GM21360 (cell line): ENCODE data around the gene MACROD1.

ENCODE experiments used
- ATAC-seq: cut with Tn5 transposase; IDR thresholded peaks from one replicate; pipeline ENCODE4 v1.9.1; 2021; ENCODE audit warnings: mild to moderate bottlenecking, moderate library complexity; ENCODE audit not compliant: unreplicated experiment

MACROD1 gene

GRCh38 chr11:64094463-64095260, 71.3 kb downstream of the MACROD1 start:
- no peak for ATAC-seq

GRCh38 chr11:64093233-64094039, 72.5 kb downstream of the MACROD1 start:
- ATAC-seq: no peak

GRCh38 chr11:64092761-64093136, 73.2 kb downstream of the MACROD1 start:
- ATAC-seq: no peak

- no peak for ATAC-seq
These were observed 73.7 kb downstream of the MACROD1 start for GRCh38 chr11:64092111-64092760.

- ATAC-seq: no peak
These were observed 75.0 kb downstream of the MACROD1 start for GRCh38 chr11:64090806-64091516.

GRCh38 chr11:64089915-64090805, 75.8 kb downstream of the MACROD1 start:
- no peak for ATAC-seq

- ATAC-seq: no peak
These were observed 76.4 kb downstream of the MACROD1 start for GRCh38 chr11:64089493-64089892.

- ATAC-seq: no peak
These were observed 76.9 kb downstream of the MACROD1 start for GRCh38 chr11:64089027-64089360.

GRCh38 chr11:64088162-64089026, 77.5 kb downstream of the MACROD1 start:
- ATAC-seq: no peak

- ATAC-seq: no peak
These were observed 79.4 kb downstream of the MACROD1 start for GRCh38 chr11:64086258-64087123.

- ATAC-seq: no peak
These were observed 80.0 kb downstream of the MACROD1 start for GRCh38 chr11:64085906-64086257.

GRCh38 chr11:64084951-64085710, 80.8 kb downstream of the MACROD1 start:
- no peak for ATAC-seq

GRCh38 chr11:64084146-64084950, 81.6 kb downstream of the MACROD1 start:
- no peak for ATAC-seq

GRCh38 chr11:64083398-64084080, 82.4 kb downstream of the MACROD1 start:
- ATAC-seq: no peak

GRCh38 chr11:64081745-64082442, 84.0 kb downstream of the MACROD1 start:
- no peak for ATAC-seq

GRCh38 chr11:64080390-64080789, 85.5 kb downstream of the MACROD1 start:
- ATAC-seq: no peak
